Kidney (tissue), 22 donors: Measurements from ENCODE around the gene TNFAIP2. TPM values are rescaled to one million over a fixed set of nuclear protein-coding genes. Genes with fewer than 3 reads are reported as not detected.

ENCODE experiments used
- DNase-seq, 5 donors: peaks; one replicate each; pipeline ENCODE4 v3.0.0-alpha.2; 2013 to 2020
- FAIRE-seq: peaks from 2 replicates; lab custom pipeline; 2012; peaks lifted over from hg19 to GRCh38; lab: Jason Lieb, UNC
- H3K27ac ChIP-seq, 2 donors: one replicate each; pipeline ENCODE4 v1.7.0; 2013; ENCODE audit warnings: low read depth in 2 of 2, low read length in 2 of 2, inconsistent platforms in 1 of 2
- H3K27me3 ChIP-seq: one replicate; pipeline ENCODE4 v1.7.1; 2013; ENCODE audit warnings: low read length, inconsistent platforms; ENCODE audit not compliant: control insufficient read depth, insufficient read depth
- H3K36me3 ChIP-seq, 3 donors: one replicate each; pipeline versions ENCODE4 v1.7.0 to v1.7.1; 2013; ENCODE audit warnings: low read length in 3 of 3, control low read depth in 1 of 3, inconsistent platforms in 1 of 3; ENCODE audit not compliant: insufficient read depth in 3 of 3, control insufficient read depth in 2 of 3
- H3K4me1 ChIP-seq, 3 donors: one replicate each; pipeline versions ENCODE4 v1.7.0 to v1.7.1; 2013; ENCODE audit warnings: low read length in 3 of 3, inconsistent platforms in 1 of 3, low read depth in 1 of 3; ENCODE audit not compliant: control insufficient read depth in 2 of 3, insufficient read depth in 2 of 3
- H3K4me3 ChIP-seq, 3 donors: one replicate each; pipeline versions ENCODE4 v1.7.0 to v1.8.1; 2013; ENCODE audit warnings: low read length in 3 of 3, control low read depth in 1 of 3, inconsistent platforms in 1 of 3
- H3K9ac ChIP-seq, 3 donors: one replicate each; pipeline versions ENCODE4 v1.7.0 to v1.7.1; 2013; ENCODE audit warnings: low read length in 3 of 3, control low read depth in 1 of 3, inconsistent platforms in 1 of 3
- H3K9me3 ChIP-seq, 3 donors: one replicate each; pipeline versions ENCODE4 v1.7.0 to v1.7.1; 2013; ENCODE audit warnings: low read length in 3 of 3, control low read depth in 1 of 3, inconsistent platforms in 1 of 3; ENCODE audit not compliant: control insufficient read depth in 2 of 3, insufficient read depth in 1 of 3
- intact Hi-C: fragments of 100-400 bp; cut with DNase I; formaldehyde crosslinking; loops from one replicate; pipeline ENCODE4 v1.11.1; 2022
- long read RNA-seq, 10 donors: library from polyadenylated mRNA in 1 of 10; unstranded in 1 of 10; transcript quantifications; one replicate each; pipeline ENCODE4 v2.0.0 and lab custom pipeline, GENCODE V29; 2021 to 2026
- polyA plus RNA-seq: library from polyadenylated mRNA; stranded (reverse); fragments of 350-450 nt; fragmentation: Illumina TruSeq; extraction: RNeasy Lipid Tissue Mini Kit (QIAGEN cat#74804); gene quantifications from one replicate; pipeline ENCODE4 v1.2.3, GENCODE V29; 2014; ENCODE audit warnings: low read depth, low replicate concordance; ENCODE audit not compliant: insufficient read depth
- total RNA-seq: library from RNA; stranded (reverse); fragmentation: NEBNext Ultra II Directional; extraction: Animal tissue kit (Norgen Biotek cat#: 25700); gene quantifications from one replicate; pipeline ENCODE4 v1.2.1, GENCODE V29; 2021
- TF ChIP-seq, protein P1 (sequence below): IDR thresholded peaks from 3 replicates; pipeline ENCODE4 v1.5.1; 2012; ENCODE audit warnings: mild to moderate bottlenecking, moderate library complexity, borderline replicate concordance; ENCODE audit not compliant: insufficient read depth; ENCODE audit errors: extremely low read depth
- donor health status: control.
- donor health status: control.
- donor health status: control.
- donor health status: control.
- donor health status: control.
- donor health status: DM: yes; HTN: yes; CAD: no.
- donor health status: Normal renal cell carcinoma (clear cell type).

The TNFAIP2 gene
- total RNA-seq = 301 TPM
- 42.9 TPM for polyA plus RNA-seq
- long read RNA-seq, donor 1, full-length matches to known transcripts = 1 of 1 reads
- long read RNA-seq, donor 1, partial matches to known transcripts = 0 of 1 reads
- long read RNA-seq, donor 1, other reads (novel, unspliced or antisense) = 0 of 1 reads
- long read RNA-seq, donor 2 = 0 reads
- long read RNA-seq, donor 3 = 0 reads
- long read RNA-seq, donor 4, full-length matches to known transcripts = 3 of 43 reads
- long read RNA-seq, donor 4, partial matches to known transcripts = 40 of 43 reads
- long read RNA-seq, donor 4, other reads (novel, unspliced or antisense) = 0 of 43 reads
- long read RNA-seq, donor 5 = 0 reads
- long read RNA-seq, donor 6 = 0 reads
- long read RNA-seq, donor 7, full-length matches to known transcripts = 8 of 77 reads
- long read RNA-seq, donor 7, partial matches to known transcripts = 29 of 77 reads
- long read RNA-seq, donor 7, other reads (novel, unspliced or antisense) = 40 of 77 reads
- long read RNA-seq, donor 8, partial matches to known transcripts = 0 of 1 reads
- long read RNA-seq, donor 8, other reads (novel, unspliced or antisense) = 0 of 1 reads
- long read RNA-seq, donor 9 = 0 reads
- long read RNA-seq, donor 10, full-length matches to known transcripts = 1 of 1 reads
- long read RNA-seq, donor 10, partial matches to known transcripts = 0 of 1 reads
- long read RNA-seq, donor 10, other reads (novel, unspliced or antisense) = 0 of 1 reads

DNA sequence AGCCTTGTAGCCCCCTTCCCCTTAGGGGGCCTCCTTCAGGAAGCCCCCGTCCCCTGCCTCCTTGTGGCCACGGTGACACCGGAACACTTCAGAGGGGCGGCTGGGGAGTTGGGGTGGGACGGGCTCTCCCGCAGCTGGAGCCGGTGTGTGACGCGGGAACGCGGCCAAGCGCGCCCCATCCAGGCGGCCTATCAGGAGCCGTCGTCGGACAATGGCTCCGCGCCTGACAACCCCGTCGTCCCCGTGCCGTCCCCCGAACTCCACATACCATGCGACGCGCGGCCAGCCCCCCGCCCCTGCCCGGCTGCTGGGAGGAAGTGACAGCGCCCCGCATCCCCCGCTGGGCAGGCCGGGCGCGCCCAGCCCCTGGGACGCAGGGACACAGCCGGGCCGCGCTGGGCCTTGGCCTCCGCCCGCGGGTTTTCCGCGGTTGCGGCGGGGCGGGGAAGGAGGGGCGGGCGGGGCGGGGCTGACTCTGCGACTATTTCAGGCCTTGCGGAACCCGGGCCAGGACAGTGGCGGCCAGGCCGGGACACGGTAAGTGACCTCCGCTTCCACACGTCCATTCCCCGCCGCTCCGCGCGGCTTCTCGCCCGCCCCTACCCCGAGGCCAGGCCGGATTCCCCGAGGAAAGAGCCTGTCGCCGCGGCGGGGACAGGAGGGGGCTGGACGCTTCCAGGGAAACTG is at the start of gene TNFAIP2:
TNFAIP2 (plus strand) TSS at position 515 of the 687 bp plus-strand sequence. CDS start 2,997 bp downstream, outside the sequence.
- DNase-seq = peak; percentile 58 to 91 (median 80)
- intact Hi-C loops = no loop called here

DNA sequence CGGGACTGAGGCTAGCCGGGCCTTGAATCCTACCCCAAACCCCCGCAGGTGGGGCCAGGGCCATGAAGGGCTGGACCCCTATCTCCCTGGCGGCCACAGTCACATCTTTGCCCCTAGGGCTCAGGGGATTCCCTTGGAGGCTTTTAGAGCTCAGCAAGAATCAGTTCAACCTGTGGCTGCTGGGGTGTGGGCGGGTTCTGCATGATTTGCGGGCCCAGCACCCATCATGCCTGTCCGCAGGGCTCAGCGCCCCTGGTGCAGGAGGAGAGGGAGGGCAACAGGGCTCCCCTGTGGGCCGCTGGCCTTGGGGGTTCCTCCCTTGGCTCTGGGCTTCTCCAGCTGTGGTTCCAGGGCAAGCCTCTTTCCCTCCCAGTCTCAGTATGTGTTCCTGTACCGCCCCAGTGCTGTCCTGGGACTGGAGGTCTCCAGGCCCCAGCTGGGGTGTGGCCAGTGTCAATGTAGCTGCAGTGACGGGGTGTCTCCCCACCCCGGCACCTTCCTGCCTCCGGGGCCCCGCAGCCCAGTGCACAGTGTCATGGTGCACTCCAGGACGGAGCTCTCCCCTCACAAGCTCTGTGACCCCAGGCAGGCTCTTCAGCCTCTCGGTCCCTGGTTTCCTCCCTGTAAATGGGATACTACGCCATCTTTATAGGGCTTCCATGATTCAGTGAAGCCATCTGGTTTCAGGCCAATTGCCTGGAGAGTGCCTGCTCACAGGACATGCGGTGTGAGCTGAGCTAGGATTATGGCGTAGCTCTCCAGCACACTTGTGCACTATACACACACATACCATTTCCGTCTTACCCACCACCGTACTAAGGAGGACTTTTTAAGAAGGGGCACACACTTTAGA is 49.2 kb upstream of the TNFAIP2 start:
- Histone ChIP-seq H3K9me3 (no peaks in the 10 kb centered on the region), H3K27ac (peak overlapping the region; percentile 59 to 67), H3K36me3 (no peaks in the 10 kb centered on the region), H3K4me1 (peaks cover 0 to 19% (median 11%) of the 10 kb centered on the region in 3 donors), H3K4me3 (no peak overlapping the region), H3K27me3 (no peaks in the 10 kb centered on the region), H3K9ac (no peak overlapping the region)
- DNase-seq (peak in 2 of 5 donors; percentile 49 to 84), FAIRE-seq (no peak)
- intact Hi-C loops = no loop called here
- TF ChIP-seq, protein P1, sequence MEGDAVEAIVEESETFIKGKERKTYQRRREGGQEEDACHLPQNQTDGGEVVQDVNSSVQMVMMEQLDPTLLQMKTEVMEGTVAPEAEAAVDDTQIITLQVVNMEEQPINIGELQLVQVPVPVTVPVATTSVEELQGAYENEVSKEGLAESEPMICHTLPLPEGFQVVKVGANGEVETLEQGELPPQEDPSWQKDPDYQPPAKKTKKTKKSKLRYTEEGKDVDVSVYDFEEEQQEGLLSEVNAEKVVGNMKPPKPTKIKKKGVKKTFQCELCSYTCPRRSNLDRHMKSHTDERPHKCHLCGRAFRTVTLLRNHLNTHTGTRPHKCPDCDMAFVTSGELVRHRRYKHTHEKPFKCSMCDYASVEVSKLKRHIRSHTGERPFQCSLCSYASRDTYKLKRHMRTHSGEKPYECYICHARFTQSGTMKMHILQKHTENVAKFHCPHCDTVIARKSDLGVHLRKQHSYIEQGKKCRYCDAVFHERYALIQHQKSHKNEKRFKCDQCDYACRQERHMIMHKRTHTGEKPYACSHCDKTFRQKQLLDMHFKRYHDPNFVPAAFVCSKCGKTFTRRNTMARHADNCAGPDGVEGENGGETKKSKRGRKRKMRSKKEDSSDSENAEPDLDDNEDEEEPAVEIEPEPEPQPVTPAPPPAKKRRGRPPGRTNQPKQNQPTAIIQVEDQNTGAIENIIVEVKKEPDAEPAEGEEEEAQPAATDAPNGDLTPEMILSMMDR = no peak

More for the DNA sequence above, at the start of gene TNFAIP2:
- Histone ChIP-seq H3K27me3 (no peaks in the 10 kb centered on the region), H3K9me3 (no peaks in the 10 kb centered on the region), H3K36me3 (no peaks in the 10 kb centered on the region), H3K9ac (peak within 1 kb of the TSS in 1 of 3 donors; percentile 55), H3K27ac (peak within 1 kb of the TSS; percentile 79 to 92), H3K4me1 (peaks cover 0 to 55% (median 22%) of the 10 kb centered on the region in 3 donors), H3K4me3 (peak within 1 kb of the TSS in 2 of 3 donors; percentile 29 to 55)
- TF ChIP-seq, protein P1 = no peak
- FAIRE-seq = no peak

- Histone ChIP-seq H3K27ac (peak overlapping the region; percentile 35 to 67), H3K27me3 (no peaks in the 10 kb centered on the region), H3K36me3 (no peaks in the 10 kb centered on the region), H3K4me3 (peak overlapping the region in 1 of 3 donors; percentile 25), H3K4me1 (peaks cover 0 to 19% (median 11%) of the 10 kb centered on the region in 3 donors), H3K9ac (peak overlapping the region in 1 of 3 donors; percentile 61), H3K9me3 (no peaks in the 10 kb centered on the region)
- DNase-seq (peak in 3 of 5 donors; percentile 42 to 96 (median 81)), FAIRE-seq (no peak)
- intact Hi-C loops = loop anchor here (5.0 kb wide), 1 partner anchor 217 kb away; no protein-coding TSS in a partner anchor
- TF ChIP-seq, protein P1 = no peak
These were observed 48.4 kb upstream of the TNFAIP2 start for GRCh38 chr14:103074729-103075367.
